ENCODE data around the gene MTHFD2L. TPM values are rescaled to one million over a fixed set of nuclear protein-coding genes. Genes with fewer than 3 reads are reported as not detected.
"Not testable (repeated sequence)": the region's sequence is repeated elsewhere in the genome, so short reads cannot be mapped to it uniquely, and the experiment has no call there.

The MTHFD2L gene
- total and polyA plus RNA-seq, 2 of the 8 experiments (the other 6 are each of a cell fraction or from before 2014, with no cell fraction given) = 5.4 to 15.0 TPM

DNA sequence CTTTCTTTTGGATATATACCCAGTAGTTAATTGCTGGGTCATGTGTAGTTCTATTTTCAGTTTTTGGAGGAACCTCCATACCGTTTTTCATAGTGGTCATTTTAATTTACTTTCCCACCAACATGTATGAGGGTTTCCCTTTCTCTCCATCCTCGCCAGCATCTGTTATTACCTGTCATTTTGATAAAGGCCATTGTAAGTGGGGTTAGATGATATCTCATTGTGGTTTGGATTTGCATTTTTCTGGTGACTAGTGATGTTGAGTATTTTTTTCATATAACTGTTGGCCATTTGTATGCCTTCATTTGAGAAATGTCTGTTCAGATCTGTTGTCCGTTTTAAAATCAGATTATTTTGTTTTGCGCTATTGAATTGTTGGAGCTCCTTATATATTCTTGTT lies 30.2 kb upstream of the MTHFD2L start:
- H3K27ac ChIP-seq (ENCODE audit: low read depth, low read length) = no peak overlapping the region
- H2AK5ac ChIP-seq (ENCODE audit: low read depth, low read length) = no peak overlapping the region
- no peak overlapping the region for H2BK120ac ChIP-seq (replicated peaks; ENCODE audit: low read depth, low read length)
- H3K23me2 ChIP-seq (ENCODE audit: low read depth, low read length) = peaks cover 1% of the 10 kb centered on the region; the same call in 1 of the 2 replicates
- FAIRE-seq (peak; percentile 58), DNase-seq (ENCODE audit: low read depth in 1 of 2, low spot score in 2 of 2) (no peak)
- peaks cover 17 to 21% of the 10 kb centered on the region in 2 experiments; a peak in 3 of 4 replicates for H3K9me3 ChIP-seq (ENCODE audit: insufficient read depth in 2 of 2, low read depth in 1 of 2, low read length in 1 of 2)
- H3K4me3 ChIP-seq (ENCODE audit: extremely low read depth in 1 of 4, insufficient read depth in 2 of 4, low read depth in 3 of 4, low read length in 4 of 4) = no peak overlapping the region
- H4K5ac ChIP-seq (ENCODE audit: insufficient read length, low read depth, low read length) = no peak overlapping the region
- no peaks in the 10 kb centered on the region for H3K79me2 ChIP-seq (ENCODE audit: control insufficient read depth in 1 of 2, insufficient read depth in 2 of 2, low read length in 2 of 2)
- no peak for TF ChIP-seq HDAC6 (IDR thresholded peaks at IDR 0.05; ENCODE audit: low read depth, low read length)
- H3K9ac ChIP-seq (replicated peaks in 1 of 4; ENCODE audit: extremely low read depth in 1 of 4, low read depth in 3 of 4, low read length in 3 of 4) = no peak overlapping the region
- no peak overlapping the region for H2BK20ac ChIP-seq (ENCODE audit: low read length)
- H3K14ac ChIP-seq (ENCODE audit: insufficient read length) = no peak overlapping the region
- no peaks in the 10 kb centered on the region for H3K27me3 ChIP-seq (replicated peaks in 1 of 4; ENCODE audit: control insufficient read depth in 3 of 4, extremely low read depth in 1 of 4, insufficient read depth in 3 of 4, low read length in 3 of 4)
- H3K18ac ChIP-seq (ENCODE audit: extremely low read depth, low read length) = no peak overlapping the region
- H4K91ac ChIP-seq (replicated peaks; ENCODE audit: insufficient read length, low read length) = no peak overlapping the region
- no peaks in the 10 kb centered on the region for H4K20me1 ChIP-seq (replicated peaks in 1 of 2; ENCODE audit: control insufficient read depth in 1 of 2, insufficient read depth in 2 of 2, low read length in 2 of 2)
- H3K4me2 ChIP-seq (ENCODE audit: insufficient read depth in 1 of 2, low read depth in 2 of 2, low read length in 2 of 2) = no peak overlapping the region
- no peak overlapping the region for H2BK12ac ChIP-seq (ENCODE audit: low read depth, low read length)
- H3K4ac ChIP-seq (replicated peaks; ENCODE audit: insufficient read length, low read depth, low read length) = no peak overlapping the region
- ChIA-PET CTCF (ENCODE audit: partially characterized antibody) (interaction anchor here (1.3 kb wide), 1 partner anchor 89 kb away, joined by 3 read pairs; the partner anchor contains the start of gene CXCL3), POLR2A (ENCODE audit: partially characterized antibody) (no interaction called here)
- no peak overlapping the region for H2BK15ac ChIP-seq (ENCODE audit: low read length)
- no peaks in the 10 kb centered on the region for H3K4me1 ChIP-seq (replicated peaks in 1 of 4; ENCODE audit: control insufficient read depth in 3 of 4, insufficient read depth in 4 of 4, low read length in 3 of 4)
- H3K56ac ChIP-seq (replicated peaks; ENCODE audit: insufficient read length, low read depth, low read length) = no peak overlapping the region
- peaks cover 0 to 6% (median 0%) of the 10 kb centered on the region in 4 experiments; a peak in 2 of 8 replicates for H3K36me3 ChIP-seq (ENCODE audit: control insufficient read depth in 2 of 4, insufficient read depth in 4 of 4, low read length in 3 of 4)
- H3K79me1 ChIP-seq (ENCODE audit: low read depth, low read length) = no peaks in the 10 kb centered on the region
- no peak overlapping the region for H2AFZ ChIP-seq (ENCODE audit: low read length)
- H2BK5ac ChIP-seq (ENCODE audit: low read depth, low read length) = no peak overlapping the region
- no peak overlapping the region for H3K23ac ChIP-seq (ENCODE audit: insufficient read length)
- WGBS, 2 experiments (ENCODE audit: extremely low coverage in 1 of 2, insufficient coverage in 1 of 2, insufficient read length in 1 of 2, insufficient replicate concordance in 2 of 2, low coverage in 1 of 2, low lambda C conversion rate in 2 of 2, missing lambda C conversion rate in 1 of 2) = 91% methylated on average over 4 of the region's 4 CpGs; no CpG with 5 or more reads in 1 of the 2 experiments
- H4K8ac ChIP-seq (ENCODE audit: extremely low read depth, insufficient read depth, low read length) = no peak overlapping the region

GRCh38 chr4:74130843-74131242 lies 27.1 kb upstream of the MTHFD2L start:
- H4K91ac ChIP-seq (replicated peaks; ENCODE audit: insufficient read length, low read length); H3K9me3 ChIP-seq (ENCODE audit: insufficient read depth in 2 of 2, low read depth in 1 of 2, low read length in 1 of 2); H3K4ac ChIP-seq (replicated peaks; ENCODE audit: insufficient read length, low read depth, low read length); H3K9ac ChIP-seq (replicated peaks in 1 of 4; ENCODE audit: extremely low read depth in 1 of 4, low read depth in 3 of 4, low read length in 3 of 4); DNase-seq (ENCODE audit: low read depth in 1 of 2, low spot score in 2 of 2); H3K79me1 ChIP-seq (ENCODE audit: low read depth, low read length); H4K20me1 ChIP-seq (replicated peaks in 1 of 2; ENCODE audit: control insufficient read depth in 1 of 2, insufficient read depth in 2 of 2, low read length in 2 of 2); H2BK15ac ChIP-seq (ENCODE audit: low read length); H3K4me1 ChIP-seq (replicated peaks in 1 of 4; ENCODE audit: control insufficient read depth in 3 of 4, insufficient read depth in 4 of 4, low read length in 3 of 4); H3K14ac ChIP-seq (ENCODE audit: insufficient read length); H2BK5ac ChIP-seq (ENCODE audit: low read depth, low read length); CTCF ChIA-PET (ENCODE audit: partially characterized antibody); H2AFZ ChIP-seq (ENCODE audit: low read length); H3K23ac ChIP-seq (ENCODE audit: insufficient read length); H2AK5ac ChIP-seq (ENCODE audit: low read depth, low read length); H3K36me3 ChIP-seq (ENCODE audit: control insufficient read depth in 2 of 4, insufficient read depth in 4 of 4, low read length in 3 of 4); H2BK120ac ChIP-seq (replicated peaks; ENCODE audit: low read depth, low read length); H3K27me3 ChIP-seq (replicated peaks in 1 of 4; ENCODE audit: control insufficient read depth in 3 of 4, extremely low read depth in 1 of 4, insufficient read depth in 3 of 4, low read length in 3 of 4); H4K5ac ChIP-seq (ENCODE audit: insufficient read length, low read depth, low read length); H3K79me2 ChIP-seq (ENCODE audit: control insufficient read depth in 1 of 2, insufficient read depth in 2 of 2, low read length in 2 of 2); H3K23me2 ChIP-seq (ENCODE audit: low read depth, low read length); H2BK12ac ChIP-seq (ENCODE audit: low read depth, low read length); H3K4me2 ChIP-seq (ENCODE audit: insufficient read depth in 1 of 2, low read depth in 2 of 2, low read length in 2 of 2); H3K18ac ChIP-seq (ENCODE audit: extremely low read depth, low read length); H3K56ac ChIP-seq (replicated peaks; ENCODE audit: insufficient read length, low read depth, low read length); H4K8ac ChIP-seq (ENCODE audit: extremely low read depth, insufficient read depth, low read length); POLR2A ChIA-PET (ENCODE audit: partially characterized antibody); H3K4me3 ChIP-seq (ENCODE audit: extremely low read depth in 1 of 4, insufficient read depth in 2 of 4, low read depth in 3 of 4, low read length in 4 of 4); H2BK20ac ChIP-seq (ENCODE audit: low read length); FAIRE-seq; H3K27ac ChIP-seq (ENCODE audit: low read depth, low read length): not testable (repeated sequence)
- 94% methylated on average over 2 of the region's 2 CpGs; no CpG with 5 or more reads in 1 of the 2 experiments for WGBS, 2 experiments (ENCODE audit: extremely low coverage in 1 of 2, insufficient coverage in 1 of 2, insufficient read length in 1 of 2, insufficient replicate concordance in 2 of 2, low coverage in 1 of 2, low lambda C conversion rate in 2 of 2, missing lambda C conversion rate in 1 of 2)

Data from H1 (cell line).